ENCODE data around the gene MAP2K6. TPM values are rescaled to one million over a fixed set of nuclear protein-coding genes. Genes with fewer than 3 reads are reported as not detected.

Gene MAP2K6
- total and polyA plus RNA-seq, 4 experiments from 2014 or later = 14.5 to 21.3 (median 17.4) TPM

Other genes with a start within 250 kb of the MAP2K6 start
- 1 to 10 TPM; 2.1 to 4.6 TPM for gene ABCA10, start 185.9 kb upstream of the MAP2K6 start, total RNA-seq
- gene ABCA10, start 185.9 kb upstream of the MAP2K6 start, polyA plus RNA-seq = not detected
- gene ABCA5, start 87.6 kb upstream of the MAP2K6 start, total RNA-seq = 10 to 100 TPM; 43.8 to 45.0 TPM
- 1 to 10 TPM; 7.7 to 9.0 TPM for gene ABCA5, start 87.6 kb upstream of the MAP2K6 start, polyA plus RNA-seq